GM12801 (cell line): ENCODE measurements around the gene PAX9.

ENCODE experiments used
- CTCF ChIP-seq: IDR thresholded peaks from one replicate; pipeline ENCODE4 v1.5.1; 2011; ENCODE audit warnings: control low read depth; ENCODE audit not compliant: insufficient read length; ENCODE audit errors: extremely low read depth

PAX9 gene

GRCh38 chr14:36652542-36653201 lies 9.0 kb upstream of the PAX9 start:
- no peak for TF ChIP-seq CTCF

GRCh38 chr14:36653413-36653812 lies 8.2 kb upstream of the PAX9 start:
- TF ChIP-seq CTCF = no peak

- TF ChIP-seq CTCF = no peak
These were observed 7.5 kb upstream of the PAX9 start for GRCh38 chr14:36653962-36654793.

GRCh38 chr14:36654794-36655381 lies 6.8 kb upstream of the PAX9 start:
- no peak for TF ChIP-seq CTCF

- no peak for TF ChIP-seq CTCF
These were observed 6.1 kb upstream of the PAX9 start for GRCh38 chr14:36655571-36655962.

- no peak for TF ChIP-seq CTCF
These were observed 5.5 kb upstream of the PAX9 start for GRCh38 chr14:36655963-36656686.
